Activated effector memory CD4-positive, alpha-beta T cell treated with anti-CD3 and anti-CD28 coated beads, Interleukin-2, amount 50 U/mL, for 16 hours (primary cell): ENCODE results near the gene TAF7.
"Not testable (repeated sequence)": the region's sequence is repeated elsewhere in the genome, so short reads cannot be mapped to it uniquely, and the experiment has no call there.

Source experiments
- DNase-seq: peaks from one replicate; pipeline ENCODE4 v3.0.0-alpha.2; 2020

The TAF7 gene

GRCh38 chr5:141320225-141321169 lies at the start of gene TAF7:
TAF7 (minus strand) TSS chr5:141320784; CDS start chr5:141320044, 740 bp downstream.
- peak; percentile 97 for DNase-seq

GRCh38 chr5:141366016-141366896 lies 45.7 kb upstream of the TAF7 start:
- no peak for DNase-seq

GRCh38 chr5:141363952-141364660 lies 43.5 kb upstream of the TAF7 start, which contains the start of gene PCDHGA5:
PCDHGA5 (plus strand) TSS chr5:141364162; CDS start chr5:141364331, 169 bp downstream.
- no peak for DNase-seq

- DNase-seq = no peak
Measured at GRCh38 chr5:141362719-141363118, 42.1 kb upstream of the TAF7 start.

GRCh38 chr5:141360685-141361084 lies 40.1 kb upstream of the TAF7 start:
- no peak for DNase-seq

GRCh38 chr5:141359790-141360426 lies 39.3 kb upstream of the TAF7 start, which contains the start of gene PCDHGB2:
PCDHGB2 (plus strand) TSS chr5:141359994; CDS start chr5:141360136, 142 bp downstream.
- no peak for DNase-seq

- DNase-seq = no peak
Measured at GRCh38 chr5:141356950-141357349, 36.4 kb upstream of the TAF7 start.

- no peak for DNase-seq
Measured at GRCh38 chr5:141356133-141356532, 35.5 kb upstream of the TAF7 start.

- no peak for DNase-seq
Measured at GRCh38 chr5:141355641-141356040, 35.1 kb upstream of the TAF7 start.

GRCh38 chr5:141354900-141355469 lies 34.4 kb upstream of the TAF7 start, which contains the start of gene PCDHGA4:
PCDHGA4 (plus strand) TSS chr5:141355021; CDS start chr5:141355108, 87 bp downstream.
- no peak for DNase-seq

- DNase-seq = no peak
Measured at GRCh38 chr5:141351591-141351990, 31.0 kb upstream of the TAF7 start.

- peak; percentile 72 for DNase-seq
Measured at GRCh38 chr5:141349917-141350619, 29.5 kb upstream of the TAF7 start, which contains the start of gene PCDHGB1. PCDHGB1 (plus strand) TSS chr5:141350099; CDS start chr5:141350261, 162 bp downstream.

- not testable (repeated sequence) for DNase-seq
Measured at GRCh38 chr5:141346017-141346416, 25.4 kb upstream of the TAF7 start.

GRCh38 chr5:141345327-141345726 lies 24.7 kb upstream of the TAF7 start:
- no peak for DNase-seq

GRCh38 chr5:141343953-141344463 lies 23.4 kb upstream of the TAF7 start:
- DNase-seq = no peak

- DNase-seq = no peak
Measured at GRCh38 chr5:141343242-141343952, 22.8 kb upstream of the TAF7 start, which contains the start of gene PCDHGA3. PCDHGA3 (plus strand) TSS chr5:141343829; CDS start chr5:141344034, 205 bp downstream.

- no peak for DNase-seq
Measured at GRCh38 chr5:141342773-141343172, 22.2 kb upstream of the TAF7 start.

- not testable (repeated sequence) for DNase-seq
Measured at GRCh38 chr5:141340781-141341354, 20.3 kb upstream of the TAF7 start.
